HG03575 (cell line): ENCODE measurements around the gene USH1G.
"Not testable (repeated sequence)": the region's sequence is repeated elsewhere in the genome, so short reads cannot be mapped to it uniquely, and the experiment has no call there.

Experiments
- ATAC-seq: cut with Tn5 transposase; IDR thresholded peaks from one replicate; pipeline ENCODE4 v1.9.1; 2021; ENCODE audit not compliant: unreplicated experiment, insufficient number of reproducible peaks, low FRiP score; ENCODE audit errors: extremely low read depth

Gene USH1G

GRCh38 chr17:74911423-74911822, 11.6 kb downstream of the USH1G start:
- ATAC-seq: not testable (repeated sequence)

- ATAC-seq: not testable (repeated sequence)
Observed at GRCh38 chr17:74909097-74909496, 14.0 kb downstream of the USH1G start.

GRCh38 chr17:74907012-74907411, 16.0 kb downstream of the USH1G start:
- no peak for ATAC-seq

GRCh38 chr17:74906214-74906793, 16.8 kb downstream of the USH1G start:
- not testable (repeated sequence) for ATAC-seq

- no peak for ATAC-seq
Observed at GRCh38 chr17:74904687-74905409, 18.2 kb downstream of the USH1G start.

- ATAC-seq: no peak
Observed at GRCh38 chr17:74903671-74904070, 19.4 kb downstream of the USH1G start.

- ATAC-seq: no peak
Observed at GRCh38 chr17:74903034-74903433, 20.0 kb downstream of the USH1G start.

GRCh38 chr17:74901353-74902135, 21.5 kb downstream of the USH1G start:
- ATAC-seq: no peak

GRCh38 chr17:74900208-74900607, 22.8 kb downstream of the USH1G start:
- no peak for ATAC-seq

GRCh38 chr17:74898376-74898946, 24.6 kb downstream of the USH1G start:
- ATAC-seq: no peak

GRCh38 chr17:74893936-74894671, 29.0 kb downstream of the USH1G start:
- no peak for ATAC-seq

- ATAC-seq: no peak
Observed at GRCh38 chr17:74892974-74893911, 29.8 kb downstream of the USH1G start, which contains the start of gene FADS6. FADS6 (minus strand) TSS chr17:74893633; CDS start chr17:74893595, 38 bp downstream.

- ATAC-seq: no peak
Observed at GRCh38 chr17:74892013-74892841, 30.8 kb downstream of the USH1G start.

- ATAC-seq: no peak
Observed at GRCh38 chr17:74890554-74890953, 32.5 kb downstream of the USH1G start.

- no peak for ATAC-seq
Observed at GRCh38 chr17:74888469-74888868, 34.6 kb downstream of the USH1G start.

GRCh38 chr17:74883241-74883745, 39.8 kb downstream of the USH1G start:
- no peak for ATAC-seq
